IPS-20b (cell line): ENCODE results near the gene PTPN4.

Experiments
- H3K27ac ChIP-seq: one replicate; pipeline ENCODE4 v1.5.1; 2013; ENCODE audit warnings: low read length
- H3K27me3 ChIP-seq: 2 replicates; pipeline ENCODE4 v1.6.1; 2013; ENCODE audit warnings: mild to moderate bottlenecking, low read length, inconsistent platforms; ENCODE audit not compliant: insufficient read depth
- H3K36me3 ChIP-seq: 2 replicates; pipeline ENCODE4 v1.6.1; 2013; ENCODE audit warnings: low read depth, mild to moderate bottlenecking, inconsistent platforms, low read length, moderate library complexity; ENCODE audit not compliant: insufficient read depth
- H3K4me1 ChIP-seq: 2 replicates; pipeline ENCODE4 v1.6.1; 2013; ENCODE audit warnings: mild to moderate bottlenecking, control low read depth, inconsistent platforms, low read length, moderate library complexity; ENCODE audit not compliant: insufficient read depth
- H3K4me3 ChIP-seq: 2 replicates; pipeline ENCODE4 v1.5.1; 2013; ENCODE audit warnings: mild to moderate bottlenecking, low read length, inconsistent platforms
- H3K9ac ChIP-seq: 2 replicates; pipeline ENCODE4 v1.6.1; 2013; ENCODE audit warnings: low read depth, mild to moderate bottlenecking, inconsistent platforms, low read length, moderate library complexity
- H3K9me3 ChIP-seq: 2 replicates; pipeline ENCODE4 v1.6.1; 2013; ENCODE audit warnings: mild to moderate bottlenecking, low read depth, low read length, inconsistent platforms; ENCODE audit not compliant: insufficient read depth

The PTPN4 gene

DNA sequence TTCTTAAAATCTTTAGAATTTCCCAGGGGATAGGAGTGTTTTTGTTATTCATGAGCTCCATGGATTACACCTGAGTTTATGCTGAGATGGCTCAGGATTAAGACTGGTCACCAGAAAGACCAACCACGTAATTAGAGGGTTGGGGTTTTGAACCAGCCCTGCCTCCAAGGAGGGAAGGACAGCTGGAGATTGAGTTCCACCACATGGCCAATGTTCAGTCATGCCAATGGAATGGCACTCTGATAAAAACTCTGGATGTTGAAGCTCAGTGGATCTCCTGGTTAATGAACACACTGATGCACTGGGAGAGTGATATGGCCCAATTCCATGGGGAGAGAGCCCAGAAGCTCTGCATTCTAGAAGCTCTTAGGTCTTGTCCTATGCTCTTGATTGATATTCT, 38.7 kb upstream of the PTPN4 start:
- H3K4me3 ChIP-seq = no peak overlapping the region
- H3K4me1 ChIP-seq = peaks cover 5% of the 10 kb centered on the region; the same call in 1 of the 2 replicates
- no peaks in the 10 kb centered on the region; the same call in 1 of the 2 replicates for H3K27me3 ChIP-seq

DNA sequence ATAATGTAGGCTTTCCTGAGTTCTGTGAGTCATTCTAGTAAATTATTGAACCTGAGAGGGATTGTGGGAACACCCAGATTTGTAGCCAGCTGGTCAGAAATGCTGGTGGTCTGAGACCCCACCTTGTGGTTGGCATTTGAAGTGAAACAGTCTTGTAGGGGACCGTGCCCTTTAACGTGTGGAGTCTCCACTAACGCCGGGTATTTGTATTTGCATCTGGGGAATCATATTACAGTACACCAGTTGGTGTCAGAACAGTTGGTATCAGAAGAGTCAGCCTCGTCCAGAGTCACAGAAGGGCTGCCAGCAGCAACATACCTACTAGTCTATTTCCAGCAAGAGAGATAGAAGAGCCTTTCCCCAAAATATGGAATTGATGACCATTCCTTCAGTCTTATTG, 38.3 kb upstream of the PTPN4 start:
- H3K27ac ChIP-seq = no peak overlapping the region
- no peak overlapping the region for H3K9ac ChIP-seq
- H3K36me3 ChIP-seq = no peaks in the 10 kb centered on the region
- H3K4me3 ChIP-seq = no peak overlapping the region
- H3K9me3 ChIP-seq = no peaks in the 10 kb centered on the region
- H3K27me3 ChIP-seq = no peaks in the 10 kb centered on the region
- H3K4me1 ChIP-seq = peaks cover 5% of the 10 kb centered on the region; the same call in 1 of the 2 replicates

More for the DNA sequence above, 38.7 kb upstream of the PTPN4 start:
- Histone ChIP-seq H3K27ac (no peak overlapping the region), H3K9ac (no peak overlapping the region), H3K36me3 (no peaks in the 10 kb centered on the region), H3K9me3 (no peaks in the 10 kb centered on the region)

DNA sequence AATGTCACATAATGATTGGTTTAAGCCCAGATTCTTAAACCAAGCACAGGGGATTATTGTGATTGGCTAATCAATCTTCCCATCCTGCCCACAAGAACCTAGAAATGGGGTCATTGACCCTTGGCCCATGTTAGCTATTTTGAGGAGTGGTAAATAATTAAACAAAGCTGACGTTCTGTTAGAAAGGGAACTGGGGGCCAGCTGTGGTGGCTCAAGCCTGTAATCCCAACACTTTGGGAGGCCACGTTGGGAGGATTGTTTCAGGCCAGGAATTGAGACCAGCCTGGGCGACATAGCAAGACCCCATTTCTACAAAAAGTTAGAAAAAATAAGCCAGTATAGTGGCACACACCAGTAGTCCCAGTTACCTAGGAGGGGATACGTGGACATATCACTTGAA, 37.8 kb upstream of the PTPN4 start:
- no peaks in the 10 kb centered on the region for H3K36me3 ChIP-seq
- H3K4me3 ChIP-seq = no peak overlapping the region
- H3K27ac ChIP-seq = no peak overlapping the region
- no peaks in the 10 kb centered on the region for H3K9me3 ChIP-seq
- H3K9ac ChIP-seq = no peak overlapping the region
- H3K27me3 ChIP-seq = no peaks in the 10 kb centered on the region
- peaks cover 5% of the 10 kb centered on the region; the same call in 1 of the 2 replicates for H3K4me1 ChIP-seq

DNA sequence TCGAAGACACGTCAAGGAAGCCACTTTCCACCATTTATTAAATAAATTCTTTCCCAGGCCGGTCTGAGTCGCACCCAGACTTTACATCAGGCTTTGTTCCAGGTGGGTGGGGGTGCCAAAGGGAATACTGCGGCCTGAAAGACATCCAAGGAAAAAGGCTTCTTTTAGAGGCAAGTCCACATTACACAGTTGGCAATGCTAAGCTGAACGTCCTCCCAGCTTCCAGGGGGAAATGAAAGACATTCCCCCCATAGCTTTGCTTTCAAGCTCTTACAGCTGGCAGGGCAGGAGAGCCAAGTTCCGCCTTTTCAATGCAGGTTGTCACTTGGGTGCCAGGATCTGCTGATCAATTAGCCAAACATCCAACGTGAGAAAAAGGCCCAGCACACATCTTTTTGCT, 36.5 kb upstream of the PTPN4 start:
- Histone ChIP-seq H3K27ac (no peak overlapping the region), H3K27me3 (no peaks in the 10 kb centered on the region), H3K9ac (no peak overlapping the region), H3K4me1 (peaks cover 4% of the 10 kb centered on the region; the same call in 1 of the 2 replicates), H3K9me3 (no peaks in the 10 kb centered on the region), H3K36me3 (no peaks in the 10 kb centered on the region), H3K4me3 (no peak overlapping the region)

DNA sequence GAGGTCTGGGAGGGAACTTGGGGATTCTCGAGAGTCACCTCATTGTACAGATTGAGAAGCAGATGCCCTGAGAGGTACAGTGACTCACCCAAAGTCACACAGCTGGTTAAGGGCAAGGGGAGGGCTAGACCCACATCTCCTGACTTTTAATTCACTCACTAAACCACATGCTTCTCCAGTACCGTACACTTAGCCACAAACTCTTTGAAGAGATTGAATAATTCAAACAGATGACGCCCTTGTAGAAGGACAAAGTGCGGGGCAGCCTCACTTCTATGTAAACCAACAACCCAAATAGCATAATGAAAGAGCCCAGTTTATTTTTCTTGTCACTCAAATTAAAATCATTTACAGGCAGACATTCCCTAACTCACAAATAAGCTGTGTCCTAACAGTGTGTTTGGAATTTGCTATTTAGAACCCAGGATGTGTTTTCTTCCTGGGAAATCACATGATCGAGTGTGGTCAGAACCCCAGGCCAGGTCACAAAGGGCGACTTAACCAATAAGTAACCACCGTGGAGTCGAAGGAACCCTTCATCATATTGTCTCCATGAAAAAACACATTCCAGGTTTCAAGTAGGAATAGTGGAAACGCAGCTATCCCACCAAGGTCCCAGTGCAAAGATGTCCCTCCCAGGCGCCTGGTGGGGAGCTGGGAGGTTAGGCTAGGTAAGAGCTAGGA, 35.8 kb upstream of the PTPN4 start:
- Histone ChIP-seq H3K4me1 (no peaks in the 10 kb centered on the region), H3K36me3 (no peaks in the 10 kb centered on the region), H3K27me3 (no peaks in the 10 kb centered on the region), H3K4me3 (no peak overlapping the region), H3K27ac (no peak overlapping the region), H3K9ac (no peak overlapping the region), H3K9me3 (no peaks in the 10 kb centered on the region)

DNA sequence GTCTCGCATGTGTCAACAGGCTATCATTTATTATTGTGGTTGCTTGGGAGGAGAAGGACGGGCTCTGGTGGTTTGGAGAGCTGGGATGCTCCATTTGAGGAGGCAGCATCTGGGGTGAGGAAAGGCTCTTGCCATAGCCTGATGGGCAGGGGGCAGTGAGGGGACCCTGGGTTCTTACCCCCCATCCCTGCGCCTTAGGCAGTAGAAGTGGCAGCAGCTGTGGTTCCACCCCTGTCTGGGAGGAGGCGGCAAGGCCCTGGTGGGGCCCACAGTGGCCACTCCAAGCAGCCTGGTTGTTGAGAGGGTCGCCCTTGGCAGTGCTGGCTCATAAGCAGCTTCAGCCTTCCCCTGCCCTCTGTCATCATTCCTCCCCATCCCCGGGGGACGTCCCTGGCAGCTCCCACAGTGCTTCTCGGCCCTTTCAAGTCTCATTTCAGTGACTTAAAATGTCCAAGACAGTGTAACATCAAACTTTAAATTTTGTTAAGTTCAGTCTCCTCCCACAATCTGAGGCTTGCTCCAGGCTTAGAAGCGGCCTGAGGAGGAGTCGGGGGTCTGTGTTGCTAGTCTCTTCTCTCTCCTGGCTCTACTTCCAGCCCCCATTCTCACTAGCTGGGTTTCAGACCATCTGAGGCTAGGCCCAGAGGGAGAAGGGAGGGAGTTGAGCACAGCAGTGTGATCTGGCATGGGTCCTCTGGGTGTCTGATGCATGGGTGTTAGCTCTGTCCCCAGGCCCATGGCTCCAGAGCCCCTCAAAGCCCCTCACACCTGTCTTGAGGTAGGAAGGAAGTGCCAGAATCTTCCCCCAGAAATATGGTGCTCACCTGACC, 34.9 kb upstream of the PTPN4 start:
- no peaks in the 10 kb centered on the region for H3K4me1 ChIP-seq
- H3K27ac ChIP-seq = no peak overlapping the region
- H3K27me3 ChIP-seq = no peaks in the 10 kb centered on the region
- no peak overlapping the region for H3K4me3 ChIP-seq
- no peak overlapping the region for H3K9ac ChIP-seq
- H3K36me3 ChIP-seq = no peaks in the 10 kb centered on the region
- no peaks in the 10 kb centered on the region for H3K9me3 ChIP-seq

DNA sequence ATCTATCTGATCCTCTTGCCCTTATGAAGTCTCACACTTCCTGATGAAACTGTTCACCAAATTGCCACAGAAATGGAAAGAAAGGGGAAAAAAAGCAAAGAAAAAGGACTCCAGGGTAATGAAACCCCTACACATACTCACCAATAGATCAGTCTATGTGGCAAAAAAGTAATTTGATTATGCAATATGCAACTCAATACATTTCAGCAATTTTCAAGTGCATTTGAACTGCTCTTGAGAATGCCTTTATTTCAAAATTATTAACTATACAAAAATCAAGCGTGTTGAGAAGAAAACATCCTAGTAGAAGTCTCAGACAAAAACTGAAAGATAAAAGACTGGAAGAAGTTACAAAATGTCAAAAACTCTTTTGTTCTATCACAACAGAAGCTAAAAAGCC, 32.2 kb upstream of the PTPN4 start:
- Histone ChIP-seq H3K9ac (no peak overlapping the region), H3K27ac (no peak overlapping the region), H3K9me3 (no peaks in the 10 kb centered on the region)

DNA sequence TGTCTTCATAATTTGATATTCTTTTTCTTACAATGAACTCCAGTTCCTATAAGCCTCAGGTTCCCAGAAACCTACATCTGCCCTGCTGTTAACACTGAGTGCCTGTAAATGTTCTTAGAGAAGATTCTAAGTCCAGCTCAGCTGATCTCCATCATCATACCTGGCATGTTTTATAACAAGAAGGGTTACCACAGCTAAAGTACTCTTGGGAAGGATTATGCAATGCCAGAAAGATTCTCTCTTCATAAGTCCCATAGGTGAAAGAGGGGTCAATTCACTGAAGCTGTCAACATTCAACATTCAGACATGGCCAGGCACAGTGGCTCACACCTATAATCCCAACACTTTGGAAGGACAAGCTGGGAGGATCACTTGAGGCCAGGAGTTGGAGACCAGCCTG, 31.3 kb upstream of the PTPN4 start:
- no peaks in the 10 kb centered on the region for H3K4me1 ChIP-seq
- no peak overlapping the region for H3K4me3 ChIP-seq
- no peaks in the 10 kb centered on the region for H3K27me3 ChIP-seq
- no peak overlapping the region for H3K9ac ChIP-seq
- no peak overlapping the region for H3K27ac ChIP-seq
- no peaks in the 10 kb centered on the region for H3K36me3 ChIP-seq
- no peaks in the 10 kb centered on the region for H3K9me3 ChIP-seq

More for the DNA sequence above, 32.2 kb upstream of the PTPN4 start:
- Histone ChIP-seq H3K4me3 (no peak overlapping the region), H3K4me1 (no peaks in the 10 kb centered on the region), H3K36me3 (no peaks in the 10 kb centered on the region), H3K27me3 (no peaks in the 10 kb centered on the region)

DNA sequence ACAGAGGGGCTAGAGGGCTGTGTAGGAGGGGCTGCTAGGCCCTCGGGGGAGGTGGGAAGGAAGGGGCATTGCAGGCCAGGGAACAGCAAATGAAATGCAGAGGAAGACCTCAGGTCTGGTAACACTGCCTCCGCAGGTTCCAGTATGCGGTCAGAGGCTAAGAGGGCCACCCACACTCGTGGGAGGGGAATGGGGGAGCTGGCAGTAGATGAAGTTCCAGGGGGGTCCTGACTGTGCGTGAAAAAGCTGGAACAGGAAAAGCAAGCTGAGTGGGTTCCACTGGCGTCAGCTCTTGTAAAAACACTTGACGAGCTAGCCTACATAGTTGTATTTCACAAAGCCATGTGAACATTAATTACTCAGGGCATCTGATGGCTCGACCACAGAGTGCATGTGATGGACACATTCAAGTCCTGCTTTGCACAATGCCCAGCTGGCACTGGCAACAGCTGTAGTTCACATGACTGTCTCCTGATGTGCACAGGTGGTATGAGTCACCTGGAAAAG, 29.0 kb upstream of the PTPN4 start:
- Histone ChIP-seq H3K27me3 (no peaks in the 10 kb centered on the region), H3K9ac (no peak overlapping the region), H3K27ac (no peak overlapping the region), H3K9me3 (no peaks in the 10 kb centered on the region), H3K4me1 (0 out of 2 replicates have a peak, but pooled peaks cover under 1% of the 10 kb centered on the region), H3K36me3 (no peaks in the 10 kb centered on the region), H3K4me3 (no peak overlapping the region)

DNA sequence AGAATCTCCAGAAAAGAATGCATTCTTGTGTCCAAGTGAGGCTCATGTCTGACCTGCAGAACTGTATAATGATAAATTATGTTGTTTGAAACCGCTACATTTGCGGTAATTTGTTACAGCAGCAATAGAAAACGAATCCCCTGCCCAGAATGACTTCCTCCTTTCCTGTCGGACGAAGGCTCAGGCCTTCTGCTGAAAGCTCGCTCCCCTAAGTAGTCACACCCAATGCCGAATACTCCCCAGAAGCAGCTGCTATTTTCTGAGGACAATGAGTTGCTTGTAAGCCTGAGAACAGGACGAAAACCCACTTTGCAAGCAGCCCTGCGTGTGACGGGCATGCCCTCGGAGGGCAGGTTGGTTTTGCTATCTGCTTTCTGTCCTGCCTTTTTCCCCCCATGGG, 27.7 kb upstream of the PTPN4 start:
- Histone ChIP-seq H3K4me3 (no peak overlapping the region), H3K27ac (no peak overlapping the region), H3K9me3 (no peaks in the 10 kb centered on the region), H3K9ac (no peak overlapping the region), H3K27me3 (no peaks in the 10 kb centered on the region), H3K36me3 (no peaks in the 10 kb centered on the region), H3K4me1 (0 out of 2 replicates have a peak, but pooled peaks cover 4% of the 10 kb centered on the region)

DNA sequence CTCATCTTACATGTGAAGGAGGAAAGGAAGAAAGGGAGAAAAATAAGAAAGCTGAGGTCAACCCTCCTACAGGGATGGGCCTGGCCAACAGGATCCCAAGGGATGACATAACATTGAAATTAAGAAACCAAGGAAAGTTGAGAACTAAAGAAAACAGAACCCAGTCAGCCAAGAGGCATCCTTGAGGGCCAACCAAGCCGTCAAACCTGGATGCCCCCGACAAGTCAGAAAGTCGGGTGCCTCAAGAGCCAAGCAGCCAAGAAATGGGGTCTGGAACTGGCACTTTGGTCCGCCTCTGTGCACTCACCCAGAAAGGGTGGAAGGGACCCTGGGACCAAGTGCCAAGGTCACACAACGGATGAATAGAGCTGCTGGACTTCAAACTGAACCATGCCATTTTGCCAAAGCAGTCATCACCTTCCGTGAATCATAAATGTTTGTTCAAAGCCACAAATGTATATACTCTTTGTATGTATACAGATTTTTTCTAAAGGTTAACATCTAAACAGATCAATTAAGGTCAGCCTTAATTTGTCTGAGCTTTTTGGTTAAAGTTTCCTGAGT, 27.0 kb upstream of the PTPN4 start:
- H3K9ac ChIP-seq = no peak overlapping the region
- H3K27ac ChIP-seq = no peak overlapping the region

More for the DNA sequence above, 27.0 kb upstream of the PTPN4 start:
- H3K9me3 ChIP-seq = no peaks in the 10 kb centered on the region
- no peaks in the 10 kb centered on the region for H3K27me3 ChIP-seq
- H3K4me1 ChIP-seq = 0 out of 2 replicates have a peak, but pooled peaks cover 4% of the 10 kb centered on the region
- no peaks in the 10 kb centered on the region for H3K36me3 ChIP-seq
- no peak overlapping the region for H3K4me3 ChIP-seq
